GM18517 (cell line): ENCODE data around the gene PDLIM1.

Experiments used
- ATAC-seq: cut with Tn5 transposase; IDR thresholded peaks from one replicate; pipeline ENCODE4 v1.9.1; 2021; ENCODE audit warnings: mild to moderate bottlenecking, moderate library complexity; ENCODE audit not compliant: unreplicated experiment

Gene PDLIM1

DNA sequence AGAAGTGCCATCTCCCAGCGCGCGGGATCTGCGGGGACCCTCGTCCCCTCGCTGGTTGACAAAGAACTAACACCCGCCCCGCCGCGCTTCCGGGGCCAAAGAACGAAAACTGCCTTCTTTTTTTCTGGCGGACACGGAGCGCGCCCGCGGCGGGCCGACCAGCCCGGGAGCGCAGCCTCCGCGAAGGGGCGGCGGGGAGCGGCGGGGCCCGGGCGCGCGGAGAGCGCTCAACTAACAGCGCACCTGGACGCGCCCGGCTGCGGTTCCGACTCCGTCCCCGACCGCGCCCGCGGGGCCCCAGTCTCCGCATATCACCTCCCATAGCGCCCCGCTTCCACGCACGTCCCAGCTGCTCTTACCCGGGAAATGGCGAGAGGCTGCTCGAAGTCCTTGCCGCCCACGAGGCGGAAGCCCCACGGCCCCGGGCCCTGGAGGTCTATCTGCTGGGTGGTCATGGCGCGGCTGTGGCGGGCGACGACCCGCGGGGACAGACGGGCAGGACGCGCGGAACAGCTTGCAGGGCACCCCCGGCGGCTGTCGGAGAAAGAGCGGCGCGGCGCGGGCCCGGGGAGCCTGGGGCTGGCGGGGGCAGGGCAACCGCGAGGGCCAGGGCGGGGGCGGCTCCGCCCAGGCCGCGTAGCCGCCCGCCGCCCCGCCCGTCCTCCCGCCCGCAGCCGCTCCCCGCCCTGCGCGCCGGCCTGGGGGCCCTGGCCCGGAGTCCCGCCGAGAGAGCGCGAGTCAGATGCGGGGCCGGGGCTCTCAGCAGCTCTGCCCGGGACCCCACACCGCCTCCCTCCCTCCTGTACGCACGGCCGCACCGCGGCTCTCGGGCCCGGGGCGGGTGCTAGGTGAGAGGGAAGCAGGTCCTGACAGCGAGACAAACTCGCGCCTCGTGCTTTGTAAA lies at the start of gene PDLIM1:
Gene PDLIM1 (minus strand): TSS at position 543 of the 904 bp plus-strand sequence. CDS start 88 bp downstream, at position 455.
- peak; percentile 20 for ATAC-seq

DNA sequence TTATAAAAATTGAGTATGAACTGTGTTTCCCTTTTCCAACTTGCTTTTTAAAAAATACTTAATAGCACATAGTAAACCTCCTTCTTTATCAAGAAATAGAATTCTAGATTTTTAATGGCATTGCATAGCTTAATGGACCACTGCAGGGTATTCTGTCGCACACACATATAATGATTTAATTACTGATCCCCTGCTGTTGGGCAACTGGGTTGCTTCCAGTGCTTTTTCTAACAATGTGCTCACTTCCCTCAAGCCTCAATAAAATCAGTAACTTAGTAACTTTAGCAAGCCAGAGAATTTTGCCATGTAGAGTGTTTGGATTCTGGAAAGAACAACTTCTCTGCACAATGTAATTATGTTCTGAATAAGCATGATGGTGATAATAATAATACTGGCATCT lies 49.1 kb upstream of the PDLIM1 start:
- ATAC-seq = no peak

DNA sequence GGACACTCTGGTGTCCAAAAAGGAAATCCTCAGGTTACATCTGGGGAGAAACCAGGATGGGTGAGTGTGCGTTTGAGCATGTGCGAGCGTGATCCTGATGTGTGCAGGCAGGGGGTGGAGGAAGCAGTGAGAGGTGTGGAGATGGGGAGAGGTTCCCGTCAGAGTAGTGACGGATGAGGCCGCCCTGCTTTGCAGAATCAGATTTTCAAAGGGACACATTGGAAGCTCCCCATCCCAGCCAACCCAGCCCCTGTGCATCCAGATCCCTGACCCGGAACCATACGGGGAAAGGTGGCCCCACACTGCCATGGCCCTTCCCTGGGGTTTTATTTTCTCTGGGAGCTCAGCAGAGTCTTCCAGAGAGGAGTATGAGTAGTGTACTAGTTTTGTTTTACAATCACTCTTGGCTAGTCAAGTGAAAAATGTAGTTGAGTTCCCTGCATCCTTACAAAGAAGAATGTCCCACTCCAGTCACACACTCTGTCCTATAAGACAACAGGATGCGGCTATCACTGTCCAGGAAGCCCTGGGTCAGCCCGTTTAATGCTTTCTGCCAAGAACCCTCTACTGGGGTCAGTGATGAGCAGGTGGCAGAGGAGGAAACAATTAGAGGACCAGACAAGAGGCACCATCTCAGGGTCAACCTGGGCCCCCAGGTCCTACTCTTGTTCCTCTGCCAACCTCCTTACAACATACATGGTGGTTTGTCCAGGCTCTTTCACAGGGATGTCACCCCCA lies 46.8 kb upstream of the PDLIM1 start:
- no peak for ATAC-seq

- ATAC-seq = no peak
Measured at GRCh38 chr10:95336702-95337101, 45.9 kb upstream of the PDLIM1 start.

- no peak for ATAC-seq
Measured at GRCh38 chr10:95335933-95336699, 45.3 kb upstream of the PDLIM1 start.

GRCh38 chr10:95334805-95335144 lies 44.0 kb upstream of the PDLIM1 start:
- ATAC-seq = no peak

- no peak for ATAC-seq
Measured at GRCh38 chr10:95333997-95334804, 43.4 kb upstream of the PDLIM1 start.

DNA sequence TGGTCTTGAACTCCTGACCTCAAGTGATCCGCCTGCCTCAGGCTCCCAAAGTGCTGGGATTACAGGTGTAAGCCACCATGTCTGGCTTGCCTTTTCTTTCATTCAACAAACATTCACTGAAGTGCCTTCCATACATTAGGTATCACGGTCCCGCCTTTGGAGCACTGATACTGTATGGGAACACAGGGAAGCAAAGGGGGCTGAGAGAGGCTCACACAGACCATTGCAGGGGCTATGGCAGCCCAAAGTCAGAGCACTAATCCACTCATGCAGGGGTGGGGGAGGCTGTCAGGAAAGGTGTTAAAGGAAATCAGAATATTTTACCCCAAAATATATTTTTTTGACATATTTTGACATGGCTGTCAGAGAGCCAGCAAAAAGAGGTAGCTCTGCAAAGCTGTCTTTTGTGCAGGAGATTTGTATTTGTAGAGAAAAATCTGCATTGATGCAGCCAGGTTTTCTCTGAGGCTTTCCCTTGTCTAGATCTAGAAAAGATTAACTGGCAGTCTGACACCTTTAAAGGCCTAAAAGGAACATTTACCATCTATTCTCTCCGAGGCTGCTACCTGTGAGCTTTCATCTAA lies 42.0 kb upstream of the PDLIM1 start:
- no peak for ATAC-seq

- no peak for ATAC-seq
Measured at GRCh38 chr10:95331596-95332130, 40.9 kb upstream of the PDLIM1 start.

DNA sequence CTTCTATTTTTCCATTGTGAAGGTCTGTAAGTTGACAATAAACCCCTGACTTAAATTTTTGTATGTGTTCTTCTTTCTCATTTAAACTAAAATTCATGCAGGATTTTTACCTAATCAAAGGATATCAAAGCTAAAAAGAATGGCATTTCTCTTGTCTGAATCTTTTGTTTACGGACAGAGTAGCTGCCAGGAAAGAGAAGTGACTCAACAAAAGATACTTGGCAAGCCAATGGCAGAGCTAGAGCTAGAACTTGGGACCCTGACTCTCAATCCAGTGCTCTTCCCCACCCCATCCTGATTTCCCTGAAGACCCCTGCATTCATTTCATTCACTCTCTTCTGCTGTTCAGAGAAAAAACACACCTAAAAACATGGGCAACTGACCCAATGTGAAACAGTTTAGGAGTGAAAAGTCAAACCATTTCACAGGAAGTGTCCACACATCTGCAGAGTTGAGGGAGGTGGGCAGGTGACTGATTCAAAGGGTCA lies 40.2 kb upstream of the PDLIM1 start:
- no peak for ATAC-seq

DNA sequence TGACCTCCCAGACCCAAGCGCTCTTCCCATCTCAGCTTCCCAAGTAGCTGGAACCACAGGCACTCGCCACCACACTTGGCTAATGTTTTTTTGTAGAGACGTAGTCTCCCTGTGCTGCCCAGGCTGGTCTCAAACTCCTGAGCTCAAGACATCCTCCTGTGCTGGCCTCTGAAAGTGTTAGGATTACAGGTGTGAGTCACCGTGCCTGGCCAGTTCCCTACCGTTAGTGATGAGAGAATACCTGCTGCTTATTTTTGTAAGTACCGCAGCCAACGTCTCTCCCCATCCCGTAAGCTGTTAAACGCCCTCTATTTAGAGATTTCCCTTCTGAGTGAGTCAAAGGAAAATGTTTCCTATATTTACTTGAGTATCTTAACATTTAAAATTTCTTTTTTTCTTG lies 38.5 kb upstream of the PDLIM1 start:
- no peak for ATAC-seq

DNA sequence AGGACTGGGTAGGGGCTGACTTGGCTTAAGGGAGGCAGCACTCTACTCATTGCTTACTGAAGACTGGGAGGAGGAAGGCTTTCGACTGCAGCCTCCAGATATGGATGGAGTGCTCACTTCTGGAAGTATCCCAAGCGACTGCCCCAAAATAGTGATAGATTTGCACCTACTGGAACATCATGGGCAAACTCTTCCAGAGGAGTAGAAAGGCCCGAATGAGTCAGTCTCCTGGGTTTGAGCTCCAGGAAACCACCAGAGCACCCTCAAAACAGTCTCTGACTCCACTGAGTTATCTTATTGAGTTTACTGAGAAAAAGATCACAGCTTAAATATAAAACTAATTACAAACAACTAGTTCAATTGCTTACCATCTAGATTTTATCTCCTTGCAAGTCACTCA lies 37.2 kb upstream of the PDLIM1 start:
- ATAC-seq = no peak

- no peak for ATAC-seq
Measured at GRCh38 chr10:95327367-95327766, 36.6 kb upstream of the PDLIM1 start.

- no peak for ATAC-seq
Measured at GRCh38 chr10:95326396-95326795, 35.6 kb upstream of the PDLIM1 start.

GRCh38 chr10:95325863-95326262 lies 35.1 kb upstream of the PDLIM1 start:
- no peak for ATAC-seq

DNA sequence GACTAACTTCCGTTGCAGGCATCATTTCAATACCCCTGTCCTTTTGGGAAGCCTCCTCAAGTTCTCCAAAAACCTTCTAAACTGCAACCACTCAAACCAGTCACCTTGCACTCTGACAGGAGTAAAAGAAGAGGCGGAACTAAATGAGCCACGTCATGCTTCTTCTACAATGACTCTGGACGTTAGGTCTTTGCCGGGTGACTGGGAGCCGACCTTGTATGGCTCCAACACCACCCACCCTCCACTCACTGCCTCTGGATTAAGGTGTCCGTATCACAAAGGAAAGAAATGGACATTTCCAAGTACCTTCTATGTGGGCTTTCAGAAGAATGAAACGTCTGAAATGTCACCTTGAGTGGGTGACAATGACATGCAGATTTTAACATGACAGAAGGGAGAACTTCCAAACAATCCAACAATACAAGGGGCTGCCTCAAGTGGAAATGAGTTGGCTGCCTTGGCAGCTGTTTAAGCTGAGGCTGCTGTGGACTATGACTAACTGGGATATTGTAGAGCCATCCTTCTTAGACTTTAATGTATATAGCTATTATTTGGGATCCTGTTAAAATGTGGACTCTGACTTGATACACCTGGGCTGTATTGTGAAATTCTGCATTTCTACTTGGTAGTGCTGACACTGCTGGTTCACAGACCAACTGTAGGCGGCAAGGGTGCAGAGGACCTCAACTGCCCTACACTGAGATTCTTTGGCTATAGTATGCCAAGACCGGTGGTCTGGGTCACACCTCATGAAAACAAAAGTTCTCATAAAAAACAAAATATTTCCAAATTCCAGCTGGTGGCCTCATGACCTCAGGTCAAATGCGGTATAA lies 33.8 kb upstream of the PDLIM1 start:
- no peak for ATAC-seq

DNA sequence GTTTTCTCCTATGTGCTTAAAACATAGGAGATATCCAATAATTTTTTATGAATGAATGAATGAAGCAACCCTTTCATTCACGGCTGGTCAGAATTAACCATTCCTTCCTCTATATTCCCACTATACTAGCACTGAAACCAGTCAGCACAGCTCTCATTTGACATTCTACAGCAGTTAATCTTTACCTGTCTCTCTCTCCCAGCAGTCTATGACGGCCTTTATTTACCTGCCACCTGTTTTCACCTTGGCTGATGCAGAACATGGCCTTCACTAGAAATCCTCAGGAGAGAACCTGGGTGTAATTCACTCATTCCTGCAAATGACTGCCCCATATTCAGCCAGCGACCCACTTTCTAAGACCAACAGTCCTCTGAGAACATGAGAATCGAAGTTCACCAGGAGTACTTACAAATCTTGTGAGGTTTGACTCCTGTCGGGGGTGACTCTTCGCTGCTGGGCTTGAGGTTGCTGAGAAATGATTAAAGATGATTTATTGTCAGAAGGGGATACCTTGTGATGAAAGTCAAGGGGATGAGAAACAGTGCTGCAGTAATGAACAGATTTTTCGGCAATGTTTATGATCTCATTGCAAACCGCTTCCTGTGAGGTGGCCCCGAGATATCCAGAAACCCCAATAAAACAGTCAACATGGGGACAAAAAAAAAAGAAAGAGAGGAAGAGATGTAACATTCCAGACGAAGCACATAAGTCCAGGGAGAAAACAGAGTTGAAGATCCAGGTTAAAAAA lies 30.9 kb upstream of the PDLIM1 start:
- no peak for ATAC-seq

GRCh38 chr10:95319239-95319638 lies 28.4 kb upstream of the PDLIM1 start:
- no peak for ATAC-seq
